OCI-LY7 (cell line): ENCODE measurements around the gene GDF10.

Experiments used
- EZH2phosphoT487 ChIP-seq: fragments of 200-600 bp; sonication (generic); IDR thresholded peaks from 2 replicates; pipeline ENCODE4 v1.6.1; 2018; ENCODE audit warnings: low read depth, borderline replicate concordance, mild to moderate bottlenecking, mixed run types, antibody characterized with exemption, low read length, moderate library complexity, mixed read lengths
- TF ChIP-seq, protein P1 (sequence below): fragments of 200-600 bp; sonication (generic); conservative IDR thresholded peaks from 2 replicates; pipeline ENCODE4 v1.5.1; 2014; ENCODE audit warnings: mild to moderate bottlenecking, antibody characterized with exemption, low read length, moderate library complexity, mixed read lengths

DNA sequence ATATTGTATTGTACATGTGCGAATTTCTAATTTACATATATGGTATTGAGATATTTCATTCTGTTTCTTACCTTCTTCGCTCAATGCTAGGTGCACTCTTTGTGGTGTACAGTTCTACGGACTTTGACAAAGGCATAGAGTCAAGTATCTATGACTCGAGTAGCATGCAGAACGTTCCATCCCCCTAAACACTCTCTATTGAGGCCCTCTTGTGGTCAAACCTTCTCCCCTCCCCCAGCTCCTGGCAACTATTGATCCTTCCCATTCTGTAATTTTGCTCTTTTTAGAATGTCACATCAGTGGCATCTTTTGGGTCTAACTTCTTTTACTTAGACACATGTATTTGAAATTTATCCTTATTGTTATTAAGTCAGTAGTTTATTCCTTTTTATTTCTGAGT lies 30.7 kb upstream of the GDF10 start:
- TF ChIP-seq EZH2phosphoT487: no peak
- TF ChIP-seq, protein P1, sequence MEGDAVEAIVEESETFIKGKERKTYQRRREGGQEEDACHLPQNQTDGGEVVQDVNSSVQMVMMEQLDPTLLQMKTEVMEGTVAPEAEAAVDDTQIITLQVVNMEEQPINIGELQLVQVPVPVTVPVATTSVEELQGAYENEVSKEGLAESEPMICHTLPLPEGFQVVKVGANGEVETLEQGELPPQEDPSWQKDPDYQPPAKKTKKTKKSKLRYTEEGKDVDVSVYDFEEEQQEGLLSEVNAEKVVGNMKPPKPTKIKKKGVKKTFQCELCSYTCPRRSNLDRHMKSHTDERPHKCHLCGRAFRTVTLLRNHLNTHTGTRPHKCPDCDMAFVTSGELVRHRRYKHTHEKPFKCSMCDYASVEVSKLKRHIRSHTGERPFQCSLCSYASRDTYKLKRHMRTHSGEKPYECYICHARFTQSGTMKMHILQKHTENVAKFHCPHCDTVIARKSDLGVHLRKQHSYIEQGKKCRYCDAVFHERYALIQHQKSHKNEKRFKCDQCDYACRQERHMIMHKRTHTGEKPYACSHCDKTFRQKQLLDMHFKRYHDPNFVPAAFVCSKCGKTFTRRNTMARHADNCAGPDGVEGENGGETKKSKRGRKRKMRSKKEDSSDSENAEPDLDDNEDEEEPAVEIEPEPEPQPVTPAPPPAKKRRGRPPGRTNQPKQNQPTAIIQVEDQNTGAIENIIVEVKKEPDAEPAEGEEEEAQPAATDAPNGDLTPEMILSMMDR: peak; percentile 63
